Ascending aorta (tissue), 2 donors: Measurements from ENCODE around the gene NNT. TPM values are rescaled to one million over a fixed set of nuclear protein-coding genes. Genes with fewer than 3 reads are reported as not detected.

Experiments
- DNase-seq, 2 donors: peaks; one replicate each; pipeline ENCODE4 v3.0.0-alpha.2; 2019; ENCODE audit warnings: low spot score in 2 of 2
- H3K27ac ChIP-seq, 2 donors: fragments of 200-600 bp; sonication (generic); one replicate each; pipeline ENCODE4 v1.5.1; 2016 to 2017; ENCODE audit warnings: mild to moderate bottlenecking in 1 of 2
- H3K27me3 ChIP-seq: fragments of 200-600 bp; sonication (generic); one replicate; pipeline ENCODE4 v1.5.1; 2017
- H3K36me3 ChIP-seq, 2 donors: fragments of 200-600 bp; sonication (generic); one replicate each; pipeline ENCODE4 v1.5.1; 2016
- H3K4me1 ChIP-seq, 2 donors: fragments of 200-600 bp; sonication (generic); one replicate each; pipeline ENCODE4 v1.5.1; 2016 to 2017; ENCODE audit warnings: mild to moderate bottlenecking in 1 of 2
- H3K4me3 ChIP-seq, 2 donors: fragments of 200-600 bp; sonication (generic); one replicate each; pipeline ENCODE4 v1.5.1; 2016 to 2017; ENCODE audit warnings: mild to moderate bottlenecking in 1 of 2
- H3K9me3 ChIP-seq, 2 donors: fragments of 200-600 bp; sonication (generic); one replicate each; pipeline ENCODE4 v1.5.1; 2016
- CTCF ChIP-seq, 3 experiments: fragments of 200-600 bp in 2 of 3; fragments of 450-650 bp in 1 of 3; sonication (generic) in 2 of 3; IDR thresholded peaks; one replicate each; pipeline ENCODE4 v1.5.1; 2016 to 2019; ENCODE audit warnings: antibody characterized with exemption in 3 of 3, mild to moderate bottlenecking in 1 of 3, moderate library complexity in 1 of 3
- intact Hi-C: fragments of 100-400 bp; cut with DNase I; formaldehyde crosslinking; loops from one replicate; pipeline ENCODE4 v1.15.1; 2023
- total RNA-seq: library from RNA; depleted of rRNA; stranded (reverse); fragments of >200 nt; gene quantifications from one replicate; pipeline ENCODE4 v1.1.0, GENCODE V29; 2016

Gene NNT
- total RNA-seq, 1 donor from 2014 or later = 13.3 TPM

GRCh38 chr5:43601454-43602260 is 1.3 kb upstream of the NNT start:
- peaks cover 2 to 9% of the 10 kb centered on the region in 2 donors for H3K4me1 ChIP-seq
- H3K27me3 ChIP-seq = no peaks in the 10 kb centered on the region
- no peaks in the 10 kb centered on the region for H3K36me3 ChIP-seq
- TF ChIP-seq CTCF (IDR thresholded peaks at IDR 0.05) = no peak
- H3K9me3 ChIP-seq = no peaks in the 10 kb centered on the region
- intact Hi-C loops = loop anchor here (1.0 to 5.0 kb wide), 2 partner anchors 117 to 479 kb away; partner anchors contain the start of gene ZNF131
- no peak for DNase-seq
- peak overlapping the region; percentile 86 to 95 for H3K27ac ChIP-seq
- H3K4me3 ChIP-seq = peak overlapping the region; percentile 82 to 97

GRCh38 chr5:43603344-43604217 is 601 bp downstream of the NNT start:
- peak overlapping the region; percentile 82 to 97 for H3K4me3 ChIP-seq
- H3K27ac ChIP-seq = peak overlapping the region; percentile 86 to 95
- intact Hi-C loops = loop anchor here (1.0 to 5.0 kb wide), 3 partner anchors 47 to 481 kb away; partner anchors contain the start of genes HMGCS1 and ZNF131
- no peaks in the 10 kb centered on the region for H3K9me3 ChIP-seq
- H3K27me3 ChIP-seq = no peaks in the 10 kb centered on the region
- no peak for TF ChIP-seq CTCF (IDR thresholded peaks at IDR 0.05)
- DNase-seq = peak; percentile 52 to 86
- H3K4me1 ChIP-seq = peaks cover 2 to 9% of the 10 kb centered on the region in 2 donors
- H3K36me3 ChIP-seq = peaks cover 0 to 3% of the 10 kb centered on the region in 2 donors

GRCh38 chr5:43604699-43605098 is 1.7 kb downstream of the NNT start:
- H3K4me3 ChIP-seq = peak overlapping the region in 1 of 2 donors; percentile 97

GRCh38 chr5:43606351-43606750 is 3.4 kb downstream of the NNT start:
- no peak for TF ChIP-seq CTCF (IDR thresholded peaks at IDR 0.05)
- H3K27ac ChIP-seq = no peak overlapping the region
- H3K36me3 ChIP-seq = peaks cover 6 to 22% of the 10 kb centered on the region in 2 donors
- H3K27me3 ChIP-seq = no peaks in the 10 kb centered on the region
- DNase-seq = no peak
- H3K4me3 ChIP-seq = no peak overlapping the region
- peaks cover 2 to 5% of the 10 kb centered on the region in 2 donors for H3K4me1 ChIP-seq
- intact Hi-C loops = no loop called here
- no peaks in the 10 kb centered on the region for H3K9me3 ChIP-seq

More at GRCh38 chr5:43604699-43605098, 1.7 kb downstream of the NNT start:
- peak overlapping the region; percentile 86 to 95 for H3K27ac ChIP-seq
- no peaks in the 10 kb centered on the region for H3K27me3 ChIP-seq
- no peaks in the 10 kb centered on the region for H3K9me3 ChIP-seq
- peaks cover 3 to 5% of the 10 kb centered on the region in 2 donors for H3K36me3 ChIP-seq
- intact Hi-C loops = loop anchor here (1.0 to 5.0 kb wide), 3 partner anchors 48 to 482 kb away; partner anchors contain the start of genes HMGCS1 and ZNF131
- DNase-seq = no peak
- peaks cover 2 to 9% of the 10 kb centered on the region in 2 donors for H3K4me1 ChIP-seq
- TF ChIP-seq CTCF (IDR thresholded peaks at IDR 0.05) = no peak

- Histone ChIP-seq H3K27ac (no peak overlapping the region), H3K27me3 (no peaks in the 10 kb centered on the region), H3K36me3 (peaks cover 23 to 43% of the 10 kb centered on the region in 2 donors), H3K4me3 (no peak overlapping the region), H3K4me1 (peaks cover 0 to 3% of the 10 kb centered on the region in 2 donors), H3K9me3 (no peaks in the 10 kb centered on the region)
- no peak for DNase-seq
- intact Hi-C loops = no loop called here
- TF ChIP-seq CTCF (IDR thresholded peaks at IDR 0.05) = no peak
Observed at GRCh38 chr5:43608406-43608805, 5.4 kb downstream of the NNT start.
